Osteocyte (in vitro differentiated cells): ENCODE results near the gene GPX8. TPM values are rescaled to one million over a fixed set of nuclear protein-coding genes. Genes with fewer than 3 reads are reported as not detected.

Source experiments
- DNase-seq: peaks from one replicate; pipeline ENCODE4 v3.0.0; 2021; ENCODE audit warnings: mixed read lengths; ENCODE audit not compliant: unreplicated experiment; ENCODE audit errors: extremely low spot score
- H3K27ac Mint-ChIP-seq: one replicate; pipeline ENCODE4 v1.8.0; 2021; ENCODE audit warnings: mild to moderate bottlenecking, mixed read lengths; ENCODE audit not compliant: unreplicated experiment
- H3K27me3 Mint-ChIP-seq: one replicate; pipeline ENCODE4 v1.8.0; 2021; ENCODE audit warnings: mixed read lengths; ENCODE audit not compliant: unreplicated experiment
- H3K36me3 Mint-ChIP-seq: one replicate; pipeline ENCODE4 v1.8.0; 2021; ENCODE audit warnings: mixed read lengths; ENCODE audit not compliant: unreplicated experiment
- H3K4me1 Mint-ChIP-seq: one replicate; pipeline ENCODE4 v1.8.0; 2021; ENCODE audit warnings: mixed read lengths; ENCODE audit not compliant: unreplicated experiment
- H3K4me3 Mint-ChIP-seq: one replicate; pipeline ENCODE4 v1.8.0; 2021; ENCODE audit warnings: mild to moderate bottlenecking, moderate library complexity, mixed read lengths; ENCODE audit not compliant: unreplicated experiment
- H3K9me3 Mint-ChIP-seq: one replicate; pipeline ENCODE4 v1.8.0; 2021; ENCODE audit warnings: mixed read lengths; ENCODE audit not compliant: unreplicated experiment
- microRNA-seq: library from miRNA; unstranded; fragments of <30 nt; microRNA quantifications from one replicate; pipeline ENCODE4 v1.1.0, GENCODE V29; 2020; ENCODE audit not compliant: unreplicated experiment
- total RNA-seq: library from RNA; stranded (reverse); gene quantifications from 2 replicates; pipeline ENCODE4 v1.2.1, GENCODE V29; 2021
- TF ChIP-seq, protein P1 (sequence below): fragments of 200-600 bp; sonication (generic); IDR thresholded peaks from 2 replicates; pipeline ENCODE4 v1.5.0; 2021; ENCODE audit warnings: antibody characterized with exemption, mild to moderate bottlenecking, moderate library complexity

GPX8 gene
- total RNA-seq, 1 donor from 2014 or later: 139 TPM

DNA sequence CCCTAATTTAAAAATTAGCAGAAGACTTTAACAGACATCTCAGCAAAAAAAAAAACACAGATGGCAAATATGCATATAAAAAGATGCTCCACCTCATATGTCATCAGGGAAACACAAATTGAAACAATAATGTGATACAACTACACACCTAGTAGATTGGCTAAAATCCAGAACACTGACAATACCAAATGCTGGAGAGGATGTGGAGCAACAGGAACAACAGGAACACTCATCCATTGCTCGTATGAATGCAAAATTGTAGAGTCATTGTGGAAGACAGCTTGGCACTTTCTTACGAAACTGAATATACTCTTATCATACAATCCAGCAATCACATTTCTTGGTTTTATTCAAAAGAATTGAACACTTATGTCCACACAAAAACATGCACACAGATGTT lies 45.0 kb downstream of the GPX8 start:
- DNase-seq: no peak
- no peaks in the 10 kb centered on the region for H3K9me3 Mint-ChIP-seq
- no peak overlapping the region for H3K27ac Mint-ChIP-seq
- H3K4me3 Mint-ChIP-seq: no peak overlapping the region
- H3K4me1 Mint-ChIP-seq: no peaks in the 10 kb centered on the region
- peaks cover 76% of the 10 kb centered on the region for H3K27me3 Mint-ChIP-seq
- TF ChIP-seq, protein P1, sequence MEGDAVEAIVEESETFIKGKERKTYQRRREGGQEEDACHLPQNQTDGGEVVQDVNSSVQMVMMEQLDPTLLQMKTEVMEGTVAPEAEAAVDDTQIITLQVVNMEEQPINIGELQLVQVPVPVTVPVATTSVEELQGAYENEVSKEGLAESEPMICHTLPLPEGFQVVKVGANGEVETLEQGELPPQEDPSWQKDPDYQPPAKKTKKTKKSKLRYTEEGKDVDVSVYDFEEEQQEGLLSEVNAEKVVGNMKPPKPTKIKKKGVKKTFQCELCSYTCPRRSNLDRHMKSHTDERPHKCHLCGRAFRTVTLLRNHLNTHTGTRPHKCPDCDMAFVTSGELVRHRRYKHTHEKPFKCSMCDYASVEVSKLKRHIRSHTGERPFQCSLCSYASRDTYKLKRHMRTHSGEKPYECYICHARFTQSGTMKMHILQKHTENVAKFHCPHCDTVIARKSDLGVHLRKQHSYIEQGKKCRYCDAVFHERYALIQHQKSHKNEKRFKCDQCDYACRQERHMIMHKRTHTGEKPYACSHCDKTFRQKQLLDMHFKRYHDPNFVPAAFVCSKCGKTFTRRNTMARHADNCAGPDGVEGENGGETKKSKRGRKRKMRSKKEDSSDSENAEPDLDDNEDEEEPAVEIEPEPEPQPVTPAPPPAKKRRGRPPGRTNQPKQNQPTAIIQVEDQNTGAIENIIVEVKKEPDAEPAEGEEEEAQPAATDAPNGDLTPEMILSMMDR: no peak
- H3K36me3 Mint-ChIP-seq: no peaks in the 10 kb centered on the region

GRCh38 chr5:55211184-55211874 lies 51.4 kb downstream of the GPX8 start:
- TF ChIP-seq, protein P1: no peak
- Mint-ChIP-seq H3K4me3 (no peak overlapping the region), H3K9me3 (no peaks in the 10 kb centered on the region), H3K27me3 (peaks cover 73% of the 10 kb centered on the region), H3K36me3 (no peaks in the 10 kb centered on the region), H3K27ac (no peak overlapping the region), H3K4me1 (no peaks in the 10 kb centered on the region)
- no peak for DNase-seq

Small RNAs within 50 kb of the gene (microRNA-seq; reads per million reads assigned to microRNA genes)
- gene MIR449A (not detected), gene MIR449B (not detected), gene MIR449C (not detected)

Other genes with a start within 250 kb of the GPX8 start
- 0.35 and 0.73 TPM in 2 replicates for gene ESM1, start 174.6 kb upstream of the GPX8 start, total RNA-seq
- not detected in 2 replicates for gene GZMK, start 135.9 kb upstream of the GPX8 start, total RNA-seq
- gene GZMA, start 57.5 kb upstream of the GPX8 start, total RNA-seq: not detected in 2 replicates
- gene CDC20B, start 13.0 kb downstream of the GPX8 start, total RNA-seq: not detected in 2 replicates
- not detected in 2 replicates for gene MCIDAS, start 67.1 kb downstream of the GPX8 start, total RNA-seq
- gene CCNO, start 73.4 kb downstream of the GPX8 start, total RNA-seq: 0.34 TPM in 1 of 2 replicates, not detected in the other
- gene DHX29, start 147.5 kb downstream of the GPX8 start, total RNA-seq: 23.1 and 24.5 TPM in 2 replicates
- gene MTREX, start 147.8 kb downstream of the GPX8 start, total RNA-seq: 58.5 and 61.3 TPM in 2 replicates